PC-3 (cell line): ENCODE measurements around the gene FLNB.

Experiments
- CTCF ChIP-seq: fragments of 300-600 bp; sonication (generic); conservative IDR thresholded peaks from 2 replicates; pipeline ENCODE4 v1.5.1; 2017; ENCODE audit warnings: antibody characterized with exemption, low read depth, mild to moderate bottlenecking, low read length
- EZH2 ChIP-seq: fragments of 300-600 bp; sonication (generic); IDR thresholded peaks from one replicate; pipeline ENCODE4 v1.6.1; 2017; ENCODE audit warnings: antibody characterized with exemption, mild to moderate bottlenecking, low read length; ENCODE audit not compliant: unreplicated experiment
- EZH2phosphoT487 ChIP-seq: fragments of 300-600 bp; sonication (generic); IDR thresholded peaks from 2 replicates; pipeline ENCODE4 v1.6.1; 2018; ENCODE audit warnings: mild to moderate bottlenecking, antibody characterized with exemption, low read length, borderline replicate concordance

GRCh38 chr3:58022490-58022889 is 14.3 kb downstream of the FLNB start:
- TF ChIP-seq EZH2phosphoT487, result no peak
- no peak for TF ChIP-seq EZH2
- no peak for TF ChIP-seq CTCF
